A549 (cell line): ENCODE results near the gene HS6ST2. TPM values are rescaled to one million over a fixed set of nuclear protein-coding genes. Genes with fewer than 3 reads are reported as not detected.

Source experiments
- ATAC-seq, 2 experiments: fragments of 200-7000 bp in 1 of 2; fragments of >200 bp in 1 of 2; cut with Nextera tagmentation in 1 of 2; cut with Tn5 transposase in 1 of 2; 3 replicates each; pipeline versions ENCODE4 v1.8.0 to v1.9.1; 2018 to 2020; ENCODE audit warnings: mild to moderate bottlenecking in 1 of 2, moderate library complexity in 1 of 2
- CTCF ChIA-PET: fragments of 300-600 bp; sonication (Branson Sonifier 250); formaldehyde crosslinking; extraction: SDS; loops from one replicate; lab custom pipeline; 2021; ENCODE audit warnings: antibody characterized with exemption, inconsistent platforms; lab: Yijun Ruan, JAX
- POLR2A ChIA-PET: fragments of 350-600 bp; formaldehyde crosslinking; extraction: SDS; loops from one replicate; lab custom pipeline; 2021; ENCODE audit warnings: antibody characterized with exemption, inconsistent platforms; lab: Yijun Ruan, JAX
- DNase-seq, 2 experiments: peaks; one replicate each; pipeline versions ENCODE4 v3.0.0 to v3.0.0-alpha.2; 2011 to 2016; ENCODE audit warnings: low read depth in 1 of 2, low spot score in 1 of 2
- FAIRE-seq: peaks from 2 replicates; lab custom pipeline; 2011; peaks lifted over from hg19 to GRCh38; lab: Jason Lieb, UNC
- H3K27ac ChIP-seq, 2 experiments: fragments of >200 bp; sonication (Bioruptor Twin); formaldehyde crosslinking; 3 replicates each; pipeline ENCODE4 v1.5.1; 2016 to 2017
- H3K4me1 ChIP-seq: fragments of >200 bp; sonication (Bioruptor Twin); formaldehyde crosslinking; 3 replicates; pipeline ENCODE4 v1.6.1; 2016
- H3K4me2 ChIP-seq: fragments of >200 bp; sonication (Bioruptor Twin); formaldehyde crosslinking; 3 replicates; pipeline ENCODE4 v1.6.1; 2016
- H3K4me3 ChIP-seq: fragments of >200 bp; sonication (Bioruptor Twin); formaldehyde crosslinking; 3 replicates; pipeline ENCODE4 v1.5.1; 2016
- H3K9me3 ChIP-seq: fragments of >200 bp; sonication (Bioruptor Twin); formaldehyde crosslinking; 3 replicates; pipeline ENCODE4 v1.6.1; 2016
- BHLHE40 ChIP-seq: IDR thresholded peaks from 2 replicates; pipeline ENCODE4 v1.6.1; 2012; ENCODE audit warnings: low read depth, low read length, inconsistent platforms
- CBX2 ChIP-seq: fragments of 200-600 bp; sonication (generic); IDR thresholded peaks from 2 replicates; pipeline ENCODE4 v1.6.1; 2016; ENCODE audit warnings: low read depth, mild to moderate bottlenecking, borderline replicate concordance
- CBX8 ChIP-seq: fragments of 200-600 bp; sonication (generic); IDR thresholded peaks from 2 replicates; pipeline ENCODE4 v1.6.1; 2016
- CHD4 ChIP-seq: fragments of 200-600 bp; sonication (generic); IDR thresholded peaks from 2 replicates; pipeline ENCODE4 v1.6.1; 2016; ENCODE audit warnings: antibody characterized with exemption, mild to moderate bottlenecking, borderline replicate concordance
- EHF ChIP-seq: fragments of 250-450 bp; sonication (Bioruptor Pico); IDR thresholded peaks from 2 replicates; pipeline ENCODE4 v1.5.0; 2020; ENCODE audit warnings: mild to moderate bottlenecking
- EHMT2 ChIP-seq: fragments of 200-600 bp; sonication (generic); IDR thresholded peaks from 2 replicates; pipeline ENCODE4 v1.6.1; 2016; ENCODE audit warnings: antibody characterized with exemption, low read depth, mild to moderate bottlenecking, moderate library complexity
- EP300 ChIP-seq, 2 experiments: fragments of >200 bp; sonication (Bioruptor Twin); formaldehyde crosslinking; IDR thresholded peaks; 2 replicates in 1 of 2; 3 replicates in 1 of 2; pipeline ENCODE4 v1.6.1; 2016 to 2017
- ESRRA ChIP-seq: fragments of 150-350 bp; IDR thresholded peaks from 2 replicates; pipeline ENCODE4 v1.6.1; 2014; ENCODE audit warnings: mild to moderate bottlenecking, low read length, borderline replicate concordance
- FOXS1 ChIP-seq: fragments of 250-450 bp; sonication (Bioruptor Pico); IDR thresholded peaks from 2 replicates; pipeline ENCODE4 v1.5.0; 2020; ENCODE audit warnings: mild to moderate bottlenecking, moderate library complexity
- HEYL ChIP-seq: fragments of 250-450 bp; sonication (Bioruptor Pico); IDR thresholded peaks from 2 replicates; pipeline ENCODE4 v1.8.0; 2021; ENCODE audit warnings: mild to moderate bottlenecking, moderate library complexity
- HOXB13 ChIP-seq: fragments of 250-450 bp; sonication (Bioruptor Pico); IDR thresholded peaks from 2 replicates; pipeline ENCODE4 v1.5.0; 2020; ENCODE audit warnings: low read depth, mild to moderate bottlenecking, moderate library complexity
- HOXB5 ChIP-seq: fragments of 250-450 bp; sonication (Bioruptor Pico); IDR thresholded peaks from 2 replicates; pipeline ENCODE4 v1.5.0; 2020; ENCODE audit warnings: mild to moderate bottlenecking, moderate library complexity
- KDM5A ChIP-seq: fragments of 200-600 bp; sonication (generic); IDR thresholded peaks from 2 replicates; pipeline ENCODE4 v1.6.1; 2016; ENCODE audit warnings: antibody characterized with exemption, mild to moderate bottlenecking
- MYC ChIP-seq: IDR thresholded peaks from 2 replicates; pipeline ENCODE4 v1.6.1; 2012; ENCODE audit warnings: mild to moderate bottlenecking, inconsistent platforms, low read length, improper control_type of control experiment, borderline replicate concordance
- NFE2L2 ChIP-seq: fragments of 150-350 bp; conservative IDR thresholded peaks from 2 replicates; pipeline ENCODE4 v1.6.1; 2014; ENCODE audit warnings: low read length
- NPAS2 ChIP-seq: fragments of 250-450 bp; sonication (Bioruptor Pico); IDR thresholded peaks from 2 replicates; pipeline ENCODE4 v1.8.0; 2022; ENCODE audit warnings: mild to moderate bottlenecking, moderate library complexity, borderline replicate concordance
- POLR2AphosphoS2 ChIP-seq: conservative IDR thresholded peaks from 2 replicates; pipeline ENCODE4 v1.6.1; 2012; ENCODE audit warnings: low read length, improper control_type of control experiment, inconsistent platforms
- RAD21 ChIP-seq, 2 experiments: fragments of >200 bp in 1 of 2; sonication (Bioruptor Twin) in 1 of 2; formaldehyde crosslinking in 1 of 2; IDR thresholded peaks in 1 of 2; conservative IDR thresholded peaks in 1 of 2; 2 replicates in 1 of 2; 3 replicates in 1 of 2; pipeline ENCODE4 v1.6.1; 2012 to 2018; ENCODE audit warnings: inconsistent platforms in 1 of 2
- RCOR1 ChIP-seq: fragments of 150-350 bp; IDR thresholded peaks from 2 replicates; pipeline ENCODE4 v1.6.1; 2014; ENCODE audit warnings: antibody characterized with exemption, low read length, low read depth
- REST ChIP-seq: fragments of 200-600 bp; sonication (generic); IDR thresholded peaks from 2 replicates; pipeline ENCODE4 v1.6.1; 2016; ENCODE audit warnings: antibody characterized with exemption, mild to moderate bottlenecking, moderate library complexity
- RFX5 ChIP-seq: fragments of 450-650 bp; IDR thresholded peaks from 2 replicates; pipeline ENCODE4 v1.7.1; 2014; ENCODE audit warnings: antibody characterized with exemption, mild to moderate bottlenecking, moderate library complexity
- RNF2 ChIP-seq: fragments of 200-600 bp; sonication (generic); IDR thresholded peaks from 2 replicates; pipeline ENCODE4 v1.6.1; 2016; ENCODE audit warnings: low read depth, mild to moderate bottlenecking, antibody characterized with exemption, moderate library complexity, borderline replicate concordance
- SMC3 ChIP-seq: fragments of >200 bp; sonication (Bioruptor Twin); formaldehyde crosslinking; IDR thresholded peaks from 3 replicates; pipeline ENCODE4 v1.6.1; 2018; ENCODE audit warnings: inconsistent platforms
- SREBF2 ChIP-seq: fragments of 450-650 bp; IDR thresholded peaks from 2 replicates; pipeline ENCODE4 v1.6.1; 2014; ENCODE audit warnings: mild to moderate bottlenecking, moderate library complexity
- WGBS: methylation state at CpG from one replicate; pipeline ENCODE4 v1.1.6; 2017; ENCODE audit errors: missing lambda C conversion rate; 5-methylcytosine and 5-hydroxymethylcytosine counted together
- polyA plus RNA-seq, 4 experiments: library from polyadenylated mRNA; depleted of rRNA in 3 of 4; stranded (reverse); fragments of >200 nt; fragmentation: RNase III in 1 of 4; extraction: RNeasy Plus Mini Kit Qiagen cat#74134 plus additional on column Dnase treatment in 1 of 4; gene quantifications; 2 replicates in 3 of 4; 3 replicates in 1 of 4; pipeline ENCODE4 v1.2.3, GENCODE V29; 2011 to 2017
- TF ChIP-seq, protein P1 (sequence below): fragments of >200 bp; sonication (Bioruptor Twin); formaldehyde crosslinking; IDR thresholded peaks from 2 replicates; pipeline ENCODE4 v1.6.1; 2016

HS6ST2 gene
- polyA plus RNA-seq, 2 of the 4 experiments (the other 2 are of a cell fraction), result 0.01 to 0.04 TPM

DNA sequence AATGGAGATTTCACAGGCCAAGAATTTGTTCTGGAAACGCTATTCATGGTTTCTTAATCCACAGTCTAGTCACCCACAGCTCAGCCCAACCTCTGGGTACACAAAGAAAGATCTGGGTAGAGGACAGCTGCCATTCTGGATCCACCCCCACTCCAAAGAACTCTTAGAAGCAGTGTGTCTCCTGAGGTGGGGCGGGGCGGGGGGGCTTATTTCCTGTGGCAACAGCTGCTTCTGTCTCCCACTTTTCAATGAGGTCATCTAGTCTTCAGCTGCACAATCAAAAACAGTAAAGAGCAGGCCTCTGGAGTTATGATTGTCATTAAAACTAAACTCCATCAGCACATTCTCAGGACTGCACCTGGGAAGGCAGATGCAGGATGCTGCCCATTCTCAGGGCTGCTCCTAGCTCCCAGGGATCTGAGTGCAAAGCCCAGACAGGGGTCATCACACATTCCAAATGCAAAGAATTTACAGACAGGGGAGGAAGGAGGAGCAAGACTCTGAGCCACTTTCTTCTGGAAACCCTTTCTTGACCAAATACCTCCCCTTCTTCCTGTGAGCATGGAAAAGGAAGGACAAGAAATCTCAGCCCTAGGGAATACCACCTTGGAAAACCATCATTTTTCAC, 207.3 kb downstream of the HS6ST2 start:
- Histone ChIP-seq H3K4me3 (no peak overlapping the region), H3K4me1 (no peaks in the 10 kb centered on the region), H3K4me2 (no peak overlapping the region), H3K9me3 (no peaks in the 10 kb centered on the region), H3K27ac (no peak overlapping the region)
- ChIA-PET CTCF (no interaction called here), POLR2A (no interaction called here)
- no peak for DNase-seq
- TF ChIP-seq BHLHE40 (no peak), SREBF2 (no peak), MYC (no peak), EHF (CRISPR knock-in tag) (no peak), EHMT2 (no peak), SMC3 (no peak), FOXS1 (CRISPR knock-in tag) (no peak), KDM5A (no peak), RFX5 (no peak), CBX2 (no peak), HOXB5 (CRISPR knock-in tag) (no peak), REST (no peak), NFE2L2 (no peak), EP300 (IDR thresholded peaks at IDR 0.05) (no peak), HOXB13 (CRISPR knock-in tag) (no peak)
- TF ChIP-seq, protein P1, sequence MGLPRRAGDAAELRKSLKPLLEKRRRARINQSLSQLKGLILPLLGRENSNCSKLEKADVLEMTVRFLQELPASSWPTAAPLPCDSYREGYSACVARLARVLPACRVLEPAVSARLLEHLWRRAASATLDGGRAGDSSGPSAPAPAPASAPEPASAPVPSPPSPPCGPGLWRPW, result no peak
- FAIRE-seq, result no peak
- no peak for ATAC-seq
- whole genome bisulfite sequencing, result 6% methylated on average over 3 of the region's 3 CpGs

GRCh38 chrX:132750331-132751062, 207.9 kb downstream of the HS6ST2 start:
- 43% methylated on average over 6 of the region's 6 CpGs for WGBS
- TF ChIP-seq CBX2 (no peak), BHLHE40 (no peak), RAD21 (conservative IDR thresholded peaks at IDR 0.05 in 1 of 2, IDR thresholded peaks at IDR 0.05 in 1 of 2) (no peak), HEYL (CRISPR knock-in tag) (no peak), RCOR1 (no peak), CBX8 (no peak), RFX5 (no peak), NPAS2 (CRISPR knock-in tag) (no peak), POLR2AphosphoS2 (no peak), HOXB13 (CRISPR knock-in tag) (no peak), RNF2 (no peak), EHMT2 (no peak), MYC (no peak), SMC3 (no peak), ESRRA (no peak), CHD4 (no peak)
- DNase-seq, result no peak
- POLR2A ChIA-PET, result no interaction called here
- no peaks in the 10 kb centered on the region for H3K9me3 ChIP-seq
- H3K4me1 ChIP-seq, result no peaks in the 10 kb centered on the region
- H3K4me3 ChIP-seq, result no peak overlapping the region
- H3K4me2 ChIP-seq, result no peak overlapping the region
- CTCF ChIA-PET, result no interaction called here
- no peak for FAIRE-seq
- no peak for ATAC-seq
- no peak overlapping the region for H3K27ac ChIP-seq
